OCI-M2 (cell line): Measurements from ENCODE around the gene SLC28A3.
"Not testable (repeated sequence)": the region's sequence is repeated elsewhere in the genome, so short reads cannot be mapped to it uniquely, and the experiment has no call there.

Experiments used
- DNase-seq: peaks from one replicate; lab custom pipeline; 2025; ENCODE audit not compliant: unreplicated experiment; lab: John Stamatoyannopoulos, UW

SLC28A3 gene, protein sequence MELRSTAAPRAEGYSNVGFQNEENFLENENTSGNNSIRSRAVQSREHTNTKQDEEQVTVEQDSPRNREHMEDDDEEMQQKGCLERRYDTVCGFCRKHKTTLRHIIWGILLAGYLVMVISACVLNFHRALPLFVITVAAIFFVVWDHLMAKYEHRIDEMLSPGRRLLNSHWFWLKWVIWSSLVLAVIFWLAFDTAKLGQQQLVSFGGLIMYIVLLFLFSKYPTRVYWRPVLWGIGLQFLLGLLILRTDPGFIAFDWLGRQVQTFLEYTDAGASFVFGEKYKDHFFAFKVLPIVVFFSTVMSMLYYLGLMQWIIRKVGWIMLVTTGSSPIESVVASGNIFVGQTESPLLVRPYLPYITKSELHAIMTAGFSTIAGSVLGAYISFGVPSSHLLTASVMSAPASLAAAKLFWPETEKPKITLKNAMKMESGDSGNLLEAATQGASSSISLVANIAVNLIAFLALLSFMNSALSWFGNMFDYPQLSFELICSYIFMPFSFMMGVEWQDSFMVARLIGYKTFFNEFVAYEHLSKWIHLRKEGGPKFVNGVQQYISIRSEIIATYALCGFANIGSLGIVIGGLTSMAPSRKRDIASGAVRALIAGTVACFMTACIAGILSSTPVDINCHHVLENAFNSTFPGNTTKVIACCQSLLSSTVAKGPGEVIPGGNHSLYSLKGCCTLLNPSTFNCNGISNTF

DNA sequence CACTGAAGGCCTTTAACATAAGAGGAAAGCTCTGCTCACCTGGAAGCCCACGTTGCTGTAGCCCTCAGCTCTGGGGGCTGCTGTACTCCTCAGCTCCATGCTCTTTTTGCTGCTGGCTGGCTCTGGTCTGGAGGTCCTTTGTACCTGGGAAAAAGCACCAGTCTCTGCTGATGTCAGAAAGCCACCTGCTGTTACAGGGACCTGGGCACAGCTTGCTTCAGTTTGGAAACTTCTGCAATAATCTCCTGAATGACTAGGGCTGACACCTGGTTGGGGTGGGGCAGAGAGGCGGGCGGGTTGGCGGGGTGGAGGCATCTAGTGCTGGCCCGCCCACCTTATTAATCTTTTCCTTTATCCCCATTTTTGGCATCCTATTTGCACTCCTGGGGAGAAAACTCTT is at the start of gene SLC28A3:
TSS of gene SLC28A3 (minus strand) at position 224 of the 400 bp plus-strand sequence. CDS start at position 99, 125 bp downstream.
- no peak for DNase-seq

DNA sequence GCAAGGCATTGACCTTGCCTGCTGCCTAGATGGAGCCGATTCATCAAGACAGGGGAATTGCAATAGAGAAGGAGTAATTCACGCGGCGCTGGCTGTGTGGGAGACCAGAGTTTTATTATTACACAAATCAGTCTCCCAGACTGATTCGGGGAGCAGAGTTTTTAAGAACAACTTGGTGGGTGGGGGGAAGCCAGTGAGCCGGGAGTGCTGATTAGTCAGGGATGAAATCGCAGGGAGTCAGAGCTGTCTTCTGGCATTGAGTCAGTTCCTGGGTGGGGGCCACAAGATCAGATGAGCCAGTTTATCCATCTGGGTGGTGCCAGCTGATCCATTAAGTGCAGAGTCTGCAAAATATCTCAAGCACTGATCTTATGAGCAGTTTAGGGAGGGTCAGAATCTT is 49.7 kb upstream of the SLC28A3 start:
- DNase-seq = not testable (repeated sequence)

DNA sequence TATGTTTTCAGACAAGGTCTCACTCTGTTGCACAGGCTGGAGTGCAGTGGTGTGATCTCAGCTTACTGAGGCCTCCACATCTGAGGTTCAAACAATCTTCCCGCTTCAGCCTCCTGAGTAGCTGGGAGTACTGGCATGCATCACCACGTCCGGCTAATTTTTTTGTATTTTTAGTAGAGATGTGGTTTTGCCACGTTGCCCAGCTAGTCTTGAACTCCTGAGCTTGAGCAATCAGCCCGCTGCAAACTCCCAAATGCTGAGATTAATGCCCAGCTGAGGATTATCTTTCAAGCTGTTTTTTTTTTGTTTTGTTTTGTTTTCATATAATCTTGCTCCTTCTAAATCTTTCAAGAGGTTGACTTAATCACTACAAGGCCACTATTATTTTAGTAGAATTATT is 47.3 kb upstream of the SLC28A3 start:
- DNase-seq = no peak

DNA sequence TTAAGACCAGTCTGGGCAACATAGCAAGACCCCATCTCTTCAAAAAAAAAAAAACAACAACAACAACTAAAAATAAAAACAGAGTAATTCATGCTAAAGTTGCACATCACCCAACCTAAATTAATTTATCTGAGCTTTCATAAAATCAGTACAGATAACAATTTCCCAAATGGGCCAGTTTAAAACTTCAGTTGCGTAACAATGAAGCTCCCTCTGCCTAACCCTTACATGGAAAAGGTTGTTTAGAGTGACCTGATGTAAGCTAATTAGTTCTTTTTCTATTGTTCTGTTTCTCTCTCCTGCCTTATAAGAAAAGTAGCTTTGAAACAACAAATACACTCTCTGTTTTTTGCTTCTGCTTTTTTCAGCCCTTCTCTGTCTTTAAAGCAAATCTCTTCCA is 46.2 kb upstream of the SLC28A3 start:
- DNase-seq = no peak

DNA sequence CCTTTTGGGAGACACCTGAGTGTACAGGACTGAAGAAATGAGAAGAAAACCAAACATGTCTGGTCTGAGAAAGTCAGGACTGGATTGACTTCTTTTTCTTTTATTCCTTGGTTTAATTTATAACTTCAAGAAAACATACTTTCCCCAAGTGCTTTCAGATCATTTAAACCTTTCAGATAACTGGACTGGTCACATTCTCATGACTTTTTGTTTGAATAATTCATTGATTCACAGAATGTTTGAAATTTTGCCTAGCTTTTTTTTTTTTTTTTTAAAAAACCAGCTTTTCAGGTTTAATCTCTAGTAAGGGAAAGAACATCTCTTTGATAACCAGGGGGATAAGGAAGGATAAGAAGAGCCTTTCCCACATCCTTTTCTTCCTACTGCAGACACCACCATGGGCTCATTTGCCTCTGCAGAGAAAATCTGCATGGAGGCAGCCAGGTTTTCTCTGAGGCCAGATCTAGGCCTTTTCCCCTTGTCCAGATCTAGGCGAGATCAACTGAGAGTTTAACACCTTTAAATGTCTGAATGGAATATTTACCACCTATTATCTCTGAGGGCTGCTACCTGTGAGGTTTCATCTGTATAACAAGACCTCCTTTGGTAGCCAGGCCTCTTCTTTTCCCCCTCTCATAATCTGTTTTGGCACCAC is 45.0 kb upstream of the SLC28A3 start:
- no peak for DNase-seq

DNA sequence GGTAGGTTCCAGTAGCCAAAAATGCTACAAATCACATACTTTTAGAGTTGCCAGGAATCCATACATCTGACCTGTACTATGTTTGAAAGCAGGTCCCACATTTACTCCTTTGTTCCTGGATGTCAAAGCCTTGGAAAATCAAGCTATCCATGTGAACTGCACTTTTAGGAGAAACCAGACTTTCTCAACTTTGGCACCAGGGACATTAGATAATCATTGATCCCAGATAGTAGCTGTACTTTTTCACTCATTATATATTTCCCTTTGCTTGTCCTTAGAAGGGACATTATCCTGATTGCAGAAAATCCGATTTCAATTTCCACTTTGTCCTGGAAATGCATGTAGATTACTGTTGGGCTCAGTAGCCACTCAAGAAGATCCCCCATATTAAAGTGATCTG is 44.1 kb upstream of the SLC28A3 start:
- DNase-seq = no peak

DNA sequence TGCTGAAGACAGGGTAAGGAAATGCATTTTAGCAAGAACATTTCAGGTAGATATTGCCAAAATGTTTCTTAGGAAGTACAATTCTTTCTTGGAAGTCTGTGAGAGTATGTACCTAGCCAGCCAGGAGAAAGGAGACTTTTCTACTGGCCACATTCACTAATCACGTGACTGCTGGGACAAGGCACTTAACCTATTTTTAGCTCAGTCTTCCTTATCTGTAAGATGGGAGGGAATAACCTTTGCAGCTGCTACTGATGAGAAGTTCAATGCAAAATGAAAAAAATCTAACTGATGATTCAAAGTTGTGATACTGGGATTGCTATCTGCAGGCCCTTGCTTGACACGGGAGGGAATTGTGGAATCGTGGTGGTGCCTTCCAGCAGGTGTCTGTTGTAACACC is 42.6 kb upstream of the SLC28A3 start:
- no peak for DNase-seq

DNA sequence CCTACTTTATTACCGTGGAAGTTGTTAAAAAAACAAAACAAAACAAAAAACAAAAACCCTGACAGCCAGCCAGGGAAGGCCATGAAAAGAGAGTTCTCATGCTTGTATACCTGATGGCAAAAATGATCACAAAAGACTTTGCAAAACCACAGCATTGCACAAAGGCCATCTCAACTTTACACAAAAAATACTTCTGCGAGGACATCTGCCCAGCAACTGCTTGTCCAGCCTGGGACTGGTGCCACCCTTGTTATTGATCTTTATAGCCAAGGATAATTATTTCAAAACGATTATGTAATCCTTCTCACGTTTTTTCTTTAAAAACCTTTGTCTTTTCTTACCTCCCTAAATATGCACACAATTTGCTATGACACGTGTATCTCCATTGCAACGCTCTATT is 42.2 kb upstream of the SLC28A3 start:
- no peak for DNase-seq

DNA sequence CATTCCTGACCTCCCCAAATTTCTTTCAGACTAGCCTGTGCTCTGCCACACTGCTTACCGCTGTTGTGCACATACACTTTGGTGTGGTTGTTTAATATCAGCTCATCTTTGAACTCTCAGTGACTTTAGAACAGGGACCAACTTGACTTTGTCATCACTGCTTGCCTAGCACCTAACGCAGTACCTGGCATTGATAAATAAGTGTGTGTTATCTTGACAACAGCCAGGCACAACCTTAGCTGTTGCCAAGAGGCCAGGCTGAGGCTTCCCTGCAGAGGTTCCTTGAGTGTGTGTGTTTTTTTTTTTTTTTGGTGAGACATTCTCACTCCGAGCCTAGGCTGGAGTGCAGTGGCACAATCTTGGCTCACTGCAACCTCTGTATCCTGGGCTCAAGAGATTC is 41.0 kb upstream of the SLC28A3 start:
- DNase-seq = no peak

DNA sequence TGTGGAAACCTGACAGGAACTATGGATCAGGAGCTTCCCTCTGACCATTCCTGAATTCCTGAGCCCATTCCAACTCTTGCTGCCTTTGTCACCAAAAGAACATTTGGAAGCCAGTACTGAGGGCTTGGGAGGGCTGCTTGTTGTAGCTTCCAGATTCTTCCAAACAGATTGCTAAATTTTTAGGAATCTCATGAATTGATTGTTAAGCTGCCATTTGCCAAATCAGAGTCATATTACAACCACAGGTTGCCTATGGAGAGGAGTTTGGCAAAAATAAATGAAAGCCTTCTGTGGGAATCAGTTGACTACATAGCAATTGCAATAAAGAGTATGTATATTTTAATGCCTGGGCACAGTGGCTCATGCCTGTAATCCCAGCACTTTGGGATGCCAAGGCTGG is 39.2 kb upstream of the SLC28A3 start:
- no peak for DNase-seq

DNA sequence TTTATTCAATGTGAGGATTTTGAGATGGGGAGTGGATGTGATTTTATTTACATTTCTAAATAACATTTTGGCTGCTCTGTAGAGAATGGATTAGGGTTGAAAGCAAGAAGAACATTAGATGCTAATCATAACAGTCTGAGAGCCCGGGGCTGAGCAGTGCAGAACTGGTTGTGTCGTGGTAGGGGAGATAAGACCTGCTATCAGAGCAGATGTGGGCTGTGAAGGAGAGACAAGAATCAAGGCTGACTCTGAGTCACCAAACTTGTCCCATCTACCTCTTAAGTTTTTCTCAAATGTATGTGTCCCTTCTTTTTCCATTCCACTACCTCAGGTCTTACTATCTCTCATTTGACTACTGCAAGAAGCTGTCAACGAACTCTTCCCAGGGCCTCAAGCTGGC is 35.4 kb upstream of the SLC28A3 start:
- DNase-seq = no peak

DNA sequence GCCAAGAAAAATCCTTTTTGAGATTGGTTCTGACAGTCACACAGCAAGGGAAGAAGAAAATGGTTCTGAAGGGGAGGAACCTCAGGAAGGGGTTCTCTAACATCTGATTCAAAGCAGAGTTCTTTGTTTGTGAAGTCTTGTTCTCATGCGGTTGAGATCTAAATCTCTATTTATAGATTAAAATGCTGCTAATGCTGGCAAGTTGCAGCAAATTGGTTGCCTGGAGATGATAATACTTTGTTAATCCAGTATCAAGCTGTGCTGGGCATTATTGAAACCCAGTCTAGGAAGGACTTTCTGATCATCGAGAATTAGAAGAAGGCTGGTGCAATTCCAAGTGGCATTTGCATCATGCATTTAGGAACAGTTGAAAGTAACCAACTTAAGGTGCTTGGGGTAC is 34.0 kb upstream of the SLC28A3 start:
- no peak for DNase-seq

DNA sequence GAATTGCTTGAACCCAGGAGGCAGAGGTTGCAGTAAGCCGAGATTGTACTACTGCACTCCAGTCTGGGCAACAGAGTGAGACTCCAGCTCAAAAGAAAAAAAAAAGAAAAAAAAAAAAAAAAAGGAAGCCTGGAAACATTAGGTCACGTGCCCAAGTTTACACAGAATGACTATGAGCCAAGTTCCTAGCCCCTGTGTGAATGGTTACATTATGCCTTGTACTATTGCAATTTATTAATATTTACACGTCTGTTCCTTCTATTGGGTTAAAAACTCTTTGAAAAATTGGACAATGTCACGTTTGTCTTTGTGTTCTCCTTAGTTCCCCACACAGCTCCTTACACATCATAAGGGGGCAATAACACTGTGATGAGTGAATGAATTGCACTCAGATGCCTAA is 33.5 kb upstream of the SLC28A3 start:
- DNase-seq = no peak

DNA sequence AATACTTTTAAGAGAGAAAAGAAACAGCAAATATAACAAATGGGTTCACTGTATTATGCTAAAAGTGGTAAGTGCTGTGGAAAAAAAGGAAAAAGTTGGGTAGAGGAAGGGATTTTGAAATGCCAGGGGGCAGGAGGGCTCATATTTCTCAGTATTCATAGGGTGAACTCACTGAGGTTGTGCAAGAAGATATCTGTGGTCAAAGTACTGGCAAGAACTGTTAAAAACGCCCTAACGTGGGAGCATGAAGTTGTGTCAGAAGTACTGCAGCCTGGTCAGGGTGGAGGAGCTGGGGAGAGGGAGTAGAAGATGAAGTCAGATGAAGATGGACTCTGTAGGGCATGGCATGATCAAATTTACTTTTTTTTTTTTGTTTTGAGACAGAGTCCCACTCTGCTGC is 31.2 kb upstream of the SLC28A3 start:
- no peak for DNase-seq

DNA sequence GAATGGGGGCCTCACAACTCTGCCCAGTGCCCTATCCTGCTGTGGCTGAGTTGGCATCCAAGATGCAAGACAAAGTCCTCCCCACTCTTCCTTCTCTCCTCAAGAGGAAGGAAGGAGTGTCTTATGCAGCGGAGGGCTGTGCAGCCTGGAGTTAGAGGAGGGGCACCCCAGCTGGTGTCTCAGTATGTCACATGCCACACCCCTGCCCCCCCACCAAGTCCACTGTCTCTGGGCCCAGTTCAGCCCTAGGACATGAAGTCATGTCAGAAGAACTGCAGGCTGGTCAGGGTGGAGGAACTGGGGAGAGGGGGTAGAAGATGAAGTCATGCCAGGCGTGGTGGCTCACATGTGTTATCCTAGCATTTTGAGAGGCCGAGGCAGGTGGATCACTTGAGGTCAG is 28.0 kb upstream of the SLC28A3 start:
- DNase-seq = no peak

DNA sequence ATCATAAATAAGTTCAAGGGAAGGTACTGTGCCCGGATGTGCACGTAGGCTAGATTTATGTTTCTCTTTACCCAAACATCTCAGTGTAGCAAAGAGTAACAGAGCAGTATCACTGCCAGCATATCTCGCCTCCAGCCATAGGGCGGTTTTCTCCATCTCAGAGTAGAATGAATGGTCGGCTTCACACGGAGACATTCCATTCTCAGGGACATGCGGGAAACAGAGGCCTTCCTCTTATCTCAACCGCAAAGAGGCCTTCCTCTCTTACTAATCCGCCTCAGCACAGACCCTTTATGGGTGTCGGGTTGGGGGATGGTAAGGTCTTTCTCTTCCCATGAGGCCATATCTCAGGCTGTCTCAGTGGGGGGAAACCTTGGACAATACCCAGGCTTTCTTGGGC is 27.2 kb upstream of the SLC28A3 start:
- peak; percentile 14 for DNase-seq

DNA sequence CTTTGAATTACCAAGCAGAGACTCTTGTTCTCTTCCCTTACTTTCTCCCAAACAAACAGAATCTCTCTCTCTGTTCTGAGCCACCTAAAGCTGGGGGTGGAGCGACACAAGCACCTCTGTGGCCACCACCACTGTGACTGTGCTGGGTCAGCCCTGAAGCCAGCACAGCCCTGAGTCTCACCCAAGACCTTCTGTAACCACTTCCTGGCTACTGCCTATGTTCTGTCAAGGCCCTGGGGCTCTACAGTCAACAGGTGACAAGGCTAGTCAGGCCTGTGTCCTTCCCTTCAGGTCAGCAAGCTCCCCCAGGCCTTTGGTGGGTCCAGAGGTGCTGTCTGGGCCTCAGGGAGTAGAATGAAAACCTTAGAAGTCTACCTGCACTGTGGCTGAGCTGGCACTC is 26.1 kb upstream of the SLC28A3 start:
- DNase-seq = no peak

DNA sequence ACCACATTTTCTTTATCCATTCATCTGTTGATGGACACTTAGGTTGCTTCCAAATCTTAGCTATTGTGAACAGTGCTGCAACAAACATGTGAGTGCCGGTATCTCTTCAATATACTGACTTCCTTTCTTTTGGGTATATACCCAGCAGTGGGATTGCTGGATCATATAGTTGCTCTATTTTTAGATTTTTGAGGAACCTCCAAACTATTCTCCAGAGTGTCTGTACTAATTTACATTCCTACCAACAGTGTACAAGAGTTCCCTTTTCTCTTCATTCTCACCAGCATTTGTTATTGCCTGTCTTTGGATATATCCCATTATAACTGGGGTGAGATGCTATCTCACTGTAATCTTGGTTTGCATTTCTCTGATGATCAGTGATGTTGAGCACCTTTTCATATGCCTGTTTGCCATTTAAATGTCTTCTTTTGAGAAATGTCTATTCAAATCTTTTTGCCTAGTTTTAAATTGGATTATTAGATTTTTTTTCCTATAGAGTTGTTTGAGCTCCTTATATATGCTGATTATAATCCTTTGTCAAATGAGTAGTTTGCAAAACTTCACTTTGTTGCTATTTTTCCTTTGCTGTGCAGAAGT is 24.4 kb upstream of the SLC28A3 start:
- not testable (repeated sequence) for DNase-seq

DNA sequence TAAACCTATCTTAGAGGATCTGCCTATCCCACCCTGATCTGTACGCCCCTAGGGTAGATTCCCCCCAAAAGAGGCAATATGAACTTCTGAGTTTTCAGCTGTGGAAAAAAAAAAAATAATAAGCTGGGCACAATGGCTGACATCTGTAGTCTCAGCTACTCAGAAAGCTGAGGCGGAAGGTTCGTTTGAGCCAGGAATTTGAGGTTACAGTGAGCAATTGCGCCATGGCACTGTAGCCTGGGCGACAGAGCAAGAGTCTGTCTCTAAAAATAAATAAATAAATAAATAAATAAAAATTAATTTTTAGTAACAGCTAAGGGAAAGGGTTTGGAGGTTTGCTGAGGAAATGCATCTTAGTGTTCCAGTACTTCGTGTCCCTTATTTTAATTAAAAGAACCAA is 21.1 kb upstream of the SLC28A3 start:
- DNase-seq = no peak

DNA sequence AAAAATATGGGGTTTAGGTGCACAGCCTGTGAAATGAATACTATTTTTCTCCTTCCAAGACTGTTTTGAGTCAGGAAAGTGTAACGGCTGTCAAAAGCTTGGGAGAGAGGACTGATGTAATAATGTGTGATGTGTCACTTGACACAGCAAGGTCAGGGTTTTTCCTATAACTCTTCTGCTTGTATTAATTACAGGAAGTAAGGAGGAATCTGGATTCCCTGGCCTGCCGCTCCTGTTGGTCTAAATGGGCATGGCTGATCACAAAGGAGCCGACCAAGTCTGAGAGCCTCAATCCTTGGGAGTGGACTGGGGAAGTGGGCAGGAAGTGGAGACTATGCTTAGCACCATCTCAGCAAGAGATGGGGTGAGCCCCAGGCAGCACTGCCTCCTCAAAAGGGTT is 16.7 kb upstream of the SLC28A3 start:
- DNase-seq = no peak

DNA sequence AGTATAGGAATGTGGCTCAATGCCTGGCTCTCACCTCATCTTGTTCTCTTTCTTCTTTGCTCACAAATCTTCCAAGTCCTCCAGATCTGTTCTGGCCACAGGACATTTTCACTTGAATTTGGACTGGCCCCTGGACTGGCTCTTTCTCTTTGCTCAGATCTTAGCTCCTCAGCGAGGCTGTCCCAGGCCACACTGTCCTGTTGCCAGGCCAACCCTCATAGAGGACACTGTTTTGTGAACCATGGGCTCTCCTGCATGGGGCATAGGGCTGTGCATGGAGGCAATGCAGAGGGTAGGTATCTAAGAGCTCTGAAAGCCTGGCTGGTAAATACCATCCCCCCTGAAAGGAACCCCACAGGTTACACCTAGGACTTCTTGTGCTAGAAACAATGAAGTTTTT is 13.5 kb upstream of the SLC28A3 start:
- no peak for DNase-seq

DNA sequence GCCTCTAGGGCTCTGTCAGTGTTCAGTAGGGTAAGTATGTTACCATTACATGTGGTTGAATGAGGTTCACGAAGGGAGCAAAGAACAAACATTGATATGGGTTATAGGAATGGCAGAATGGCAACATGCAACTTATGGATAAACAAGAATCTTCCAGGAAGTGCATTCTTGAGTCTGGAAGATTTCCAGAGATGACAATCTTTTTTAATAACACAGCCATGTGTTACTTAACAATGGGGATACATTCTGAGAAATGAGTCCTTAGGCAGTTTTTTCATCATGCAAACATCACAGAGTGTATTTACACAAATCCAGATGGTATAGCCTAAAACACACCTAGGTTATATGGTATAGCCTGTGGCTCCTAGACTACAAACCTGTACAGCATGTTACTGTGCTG is 9.1 kb upstream of the SLC28A3 start:
- DNase-seq = no peak
